ENCODE measurements around the gene MAN1A1.

Gene MAN1A1

DNA sequence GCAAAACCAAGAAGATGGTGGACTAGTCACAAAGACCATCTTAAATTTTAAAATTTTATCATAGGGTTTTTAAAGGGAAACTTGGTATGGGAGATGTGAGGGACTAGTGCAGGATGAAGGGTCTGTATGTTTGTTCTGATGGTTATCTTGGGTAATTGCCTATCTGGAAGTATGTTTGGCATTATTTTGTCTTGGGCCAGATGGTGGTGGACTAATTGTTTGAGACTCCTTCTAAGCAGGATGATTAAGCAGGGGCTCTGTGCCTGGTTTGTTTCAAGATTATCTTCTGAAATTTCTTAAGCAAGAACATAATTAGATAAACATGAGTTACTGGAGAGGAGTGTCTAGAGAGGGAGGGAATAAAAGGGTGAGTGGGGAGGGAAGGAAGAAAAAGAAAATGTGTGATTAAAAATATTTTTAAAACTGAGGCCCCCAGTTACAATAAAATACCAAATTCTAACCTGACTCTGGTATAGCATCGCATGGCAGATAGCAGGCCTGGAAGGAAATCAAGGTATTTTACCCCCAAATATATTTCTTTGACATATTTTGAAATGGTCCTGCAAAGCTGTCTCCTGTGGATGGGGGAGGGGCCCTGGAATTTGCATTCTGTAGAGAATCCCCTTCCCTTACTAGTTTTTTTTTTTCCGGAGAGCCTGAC is 221.2 kb downstream of the MAN1A1 start:
- TF ChIP-seq, protein P1, sequence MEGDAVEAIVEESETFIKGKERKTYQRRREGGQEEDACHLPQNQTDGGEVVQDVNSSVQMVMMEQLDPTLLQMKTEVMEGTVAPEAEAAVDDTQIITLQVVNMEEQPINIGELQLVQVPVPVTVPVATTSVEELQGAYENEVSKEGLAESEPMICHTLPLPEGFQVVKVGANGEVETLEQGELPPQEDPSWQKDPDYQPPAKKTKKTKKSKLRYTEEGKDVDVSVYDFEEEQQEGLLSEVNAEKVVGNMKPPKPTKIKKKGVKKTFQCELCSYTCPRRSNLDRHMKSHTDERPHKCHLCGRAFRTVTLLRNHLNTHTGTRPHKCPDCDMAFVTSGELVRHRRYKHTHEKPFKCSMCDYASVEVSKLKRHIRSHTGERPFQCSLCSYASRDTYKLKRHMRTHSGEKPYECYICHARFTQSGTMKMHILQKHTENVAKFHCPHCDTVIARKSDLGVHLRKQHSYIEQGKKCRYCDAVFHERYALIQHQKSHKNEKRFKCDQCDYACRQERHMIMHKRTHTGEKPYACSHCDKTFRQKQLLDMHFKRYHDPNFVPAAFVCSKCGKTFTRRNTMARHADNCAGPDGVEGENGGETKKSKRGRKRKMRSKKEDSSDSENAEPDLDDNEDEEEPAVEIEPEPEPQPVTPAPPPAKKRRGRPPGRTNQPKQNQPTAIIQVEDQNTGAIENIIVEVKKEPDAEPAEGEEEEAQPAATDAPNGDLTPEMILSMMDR (IDR thresholded peaks at IDR 0.05; ENCODE audit: extremely low read depth, insufficient read depth, missing control alignments): no peak
- in situ Hi-C loops (cut with MboI; ENCODE audit: low pct_unique_long_range_greater_than_20kb, low sequenced_read_pairs, unreplicated experiment): no loop called here
- no peak for DNase-seq (ENCODE audit: low spot score)

DNA sequence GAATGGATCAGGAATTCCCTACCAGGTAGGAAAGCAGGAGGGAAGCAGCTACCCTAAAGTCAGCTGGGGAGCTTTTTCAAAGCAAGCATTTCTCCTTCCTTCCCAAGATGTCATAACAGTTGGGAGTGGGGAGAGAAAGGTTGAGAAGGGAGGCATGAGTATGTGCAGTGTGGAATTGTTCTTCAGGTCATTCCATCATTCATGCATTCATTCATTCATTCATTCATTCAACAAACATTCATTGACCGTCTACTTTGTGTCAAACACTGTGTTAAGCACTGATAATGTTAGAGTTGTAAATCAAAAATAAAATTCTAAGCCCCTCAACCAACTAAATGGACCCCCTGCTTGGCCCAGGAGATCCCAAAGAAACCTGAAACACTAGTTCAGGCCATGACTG is 221.9 kb downstream of the MAN1A1 start:
- in situ Hi-C loops (cut with MboI; ENCODE audit: low pct_unique_long_range_greater_than_20kb, low sequenced_read_pairs, unreplicated experiment): no loop called here
- TF ChIP-seq, protein P1 (IDR thresholded peaks at IDR 0.05; ENCODE audit: extremely low read depth, insufficient read depth, missing control alignments): no peak

More for the DNA sequence above, 221.9 kb downstream of the MAN1A1 start:
- DNase-seq (ENCODE audit: low spot score): no peak
